K562 (cell line): ENCODE data around the gene UPF2. TPM values are rescaled to one million over a fixed set of nuclear protein-coding genes. Genes with fewer than 3 reads are reported as not detected.

Experiments
- ATAC-seq: fragments of 200-7000 bp; cut with Tn5 transposase; 3 replicates; pipeline ENCODE4 v1.9.1; 2020; ENCODE audit warnings: moderate library complexity
- BruUV-seq: library from RNA; stranded (reverse); fragments of 400-500 nt; replicated peaks from 2 replicates; lab custom pipeline; 2021; lab: Mats Ljungman, UMichigan
- CTCF ChIA-PET: fragments of 300-600 bp; formaldehyde crosslinking; extraction: SDS; loops from one replicate; lab custom pipeline; 2021; ENCODE audit warnings: low intra/inter-chr PET ratio; lab: Yijun Ruan, JAX
- POLR2A ChIA-PET: fragments of 300-600, 350-650 bp; sonication (Branson Sonifier 250); formaldehyde crosslinking; extraction: SDS; loops from one replicate; lab custom pipeline; 2021; ENCODE audit warnings: antibody characterized with exemption, inconsistent platforms; lab: Yijun Ruan, JAX
- DNase-seq, 4 experiments: peaks; one replicate each; pipeline versions ENCODE4 v3.0.0 to v3.0.0-alpha.2; 2011 to 2018; ENCODE audit warnings: low spot score in 3 of 4, mixed read lengths in 3 of 4; ENCODE audit errors: extremely low read depth in 1 of 4
- FAIRE-seq: peaks from 2 replicates; lab custom pipeline; 2011; peaks lifted over from hg19 to GRCh38; lab: Jason Lieb, UNC
- H2AFZ ChIP-seq: 2 replicates; pipeline ENCODE4 v1.6.0; 2011; ENCODE audit warnings: low read depth, low read length, control low read depth, inconsistent platforms
- H3K27ac ChIP-seq: fragments of 200-600 bp; 3 replicates; pipeline ENCODE4 v1.8.0; 2011; ENCODE audit warnings: low read depth, mild to moderate bottlenecking, control low read depth, inconsistent platforms, low read length, moderate library complexity, mixed read lengths; ENCODE audit errors: extremely low read depth
- H3K27me3 ChIP-seq, 2 experiments: fragments of 300-600 bp in 1 of 2; 2 replicates in 1 of 2; 3 replicates in 1 of 2; pipeline versions ENCODE4 v1.6.0 to v1.8.0; 2011; ENCODE audit warnings: inconsistent platforms in 2 of 2, low read length in 2 of 2, mild to moderate bottlenecking in 1 of 2, mixed read lengths in 1 of 2, moderate library complexity in 1 of 2; ENCODE audit not compliant: control insufficient read depth in 2 of 2, insufficient read depth in 2 of 2
- H3K36me3 ChIP-seq: fragments of 300-600 bp; 3 replicates; pipeline ENCODE4 v1.8.0; 2011; ENCODE audit warnings: mild to moderate bottlenecking, low read length, inconsistent platforms; ENCODE audit not compliant: control insufficient read depth, insufficient read depth
- H3K4me1 ChIP-seq, 2 experiments: fragments of 200-600 bp in 1 of 2; replicated peaks in 1 of 2; 2 replicates in 1 of 2; 3 replicates in 1 of 2; pipeline versions ENCODE4 v1.5.1 to v1.8.0; 2011; ENCODE audit warnings: inconsistent platforms in 2 of 2, low read length in 2 of 2, mild to moderate bottlenecking in 1 of 2, mixed read lengths in 1 of 2, moderate library complexity in 1 of 2; ENCODE audit not compliant: control insufficient read depth in 2 of 2, insufficient read depth in 2 of 2
- H3K4me2 ChIP-seq: 2 replicates; pipeline ENCODE4 v1.6.1; 2011; ENCODE audit warnings: low read length, control low read depth, inconsistent platforms, mixed read lengths; ENCODE audit not compliant: insufficient read depth
- H3K4me3 ChIP-seq: fragments of 200-600 bp; sonication (generic), shearing (Covaris generic); 2 replicates; pipeline ENCODE4 v1.5.1; 2016; ENCODE audit warnings: control low read depth, inconsistent platforms
- H3K79me2 ChIP-seq: fragments of 200-600 bp; 3 replicates; pipeline ENCODE4 v1.8.0; 2011; ENCODE audit warnings: low read length, inconsistent platforms; ENCODE audit not compliant: control insufficient read depth, insufficient read depth
- H3K9ac ChIP-seq, 2 experiments: 2 replicates each; pipeline versions ENCODE4 v1.6.0 to v1.6.1; 2011; ENCODE audit warnings: low read depth in 2 of 2, low read length in 2 of 2, control low read depth in 1 of 2, inconsistent platforms in 1 of 2, mild to moderate bottlenecking in 1 of 2, mixed read lengths in 1 of 2; ENCODE audit not compliant: insufficient read depth in 1 of 2
- H3K9me1 ChIP-seq: one replicate; pipeline ENCODE4 v1.6.0; 2011; ENCODE audit warnings: inconsistent platforms, mild to moderate bottlenecking, low read length, moderate library complexity; ENCODE audit not compliant: control insufficient read depth, insufficient read depth
- H3K9me3 ChIP-seq: replicated peaks from 2 replicates; pipeline ENCODE4 v1.5.1; 2011; ENCODE audit warnings: low read depth, low read length, inconsistent platforms; ENCODE audit not compliant: control insufficient read depth, insufficient read depth
- H4K20me1 ChIP-seq: replicated peaks from 2 replicates; pipeline ENCODE4 v1.6.1; 2011; ENCODE audit warnings: low read length, inconsistent platforms, mixed read lengths; ENCODE audit not compliant: control insufficient read depth, insufficient read depth
- HNRNPL ChIP-seq: fragments of 200-400 bp; formaldehyde crosslinking; IDR thresholded peaks from 2 replicates; pipeline ENCODE4 v1.6.1; 2017; ENCODE audit warnings: low read depth, mild to moderate bottlenecking, low read length
- KLF6 ChIP-seq: fragments of 250-450 bp; sonication (Bioruptor Pico); IDR thresholded peaks from 2 replicates; pipeline ENCODE4 v1.4.0; 2020; ENCODE audit warnings: mild to moderate bottlenecking, moderate library complexity, borderline replicate concordance
- MAFG ChIP-seq: fragments of 450-650 bp; conservative IDR thresholded peaks from 2 replicates; pipeline ENCODE4 v1.6.1; 2016; ENCODE audit warnings: missing genetic modification characterization, missing compliant biosample characterization
- RERE ChIP-seq: sonication (generic); formaldehyde crosslinking; IDR thresholded peaks from 2 replicates; pipeline ENCODE4 v1.8.0; 2023; ENCODE audit warnings: missing genetic modification reagents, mild to moderate bottlenecking, borderline replicate concordance
- ZNF407 ChIP-seq: fragments of 450-650 bp; IDR thresholded peaks from 2 replicates; pipeline ENCODE4 v1.6.1; 2016; ENCODE audit warnings: low read depth
- whole genome bisulfite sequencing: fragments of 100-300 bp; shearing (Covaris generic); methylation state at CpG from one replicate; pipeline ENCODE4 v1.1.6; 2016; ENCODE audit warnings: low coverage, mixed read lengths; ENCODE audit not compliant: insufficient coverage; ENCODE audit errors: missing lambda C conversion rate; 5-methylcytosine and 5-hydroxymethylcytosine counted together
- in situ Hi-C: fragments of 300-500 bp; cut with MboI; formaldehyde crosslinking; loops from 4 replicates; pipeline ENCODE4 v1.15.0; 2018; ENCODE audit warnings: inconsistent platforms, mixed read lengths
- intact Hi-C: fragments of 100-400 bp; cut with micrococcal nuclease; formaldehyde crosslinking; loops from 2 replicates; pipeline ENCODE4 v1.14.2; 2022
- polyA plus RNA-seq, 8 experiments: library from polyadenylated mRNA; depleted of rRNA in 4 of 8; stranded (reverse) in 5 of 8; unstranded in 3 of 8; fragments of >200 nt; fragmentation: Nextera tagmentation in 2 of 8; fragmentation: Illumina TruSeq in 1 of 8; extraction: Ambion mirVana in 2 of 8; extraction: Trizol in 1 of 8; gene quantifications; 2 replicates each; pipeline versions ENCODE4 v1.2.1 to v1.2.3, GENCODE V29; 2011 to 2014; ENCODE audit warnings: inconsistent platforms in 1 of 8, missing spikeins in 1 of 8
- total RNA-seq, 7 experiments: library from RNA; depleted of rRNA in 6 of 7; stranded (reverse); fragments of >200 nt in 6 of 7; fragmentation: Illumina TruSeq in 2 of 7; extraction: Trizol in 2 of 7; gene quantifications; 2 replicates each; pipeline versions ENCODE4 v1.2.1 to v1.2.3, GENCODE V29; 2011 to 2021; ENCODE audit warnings: low replicate concordance in 1 of 7
- TF ChIP-seq, protein P1 (sequence below), 2 experiments: fragments of 250-450 bp in 1 of 2; fragments of 450-650 bp in 1 of 2; sonication (Bioruptor Pico) in 1 of 2; IDR thresholded peaks; 2 replicates each; pipeline versions ENCODE4 v1.6.1 to v1.8.0; 2016 to 2021; ENCODE audit warnings: mild to moderate bottlenecking in 2 of 2, moderate library complexity in 2 of 2, missing compliant biosample characterization in 1 of 2, missing genetic modification characterization in 1 of 2

Gene UPF2
- total and polyA plus RNA-seq, 9 of the 15 experiments (the other 6 are each of a cell fraction or from before 2014, with no cell fraction given), result 13.9 to 37.7 (median 23.7) TPM

- peaks cover 33 to 60% of the 10 kb centered on the region in 2 experiments for H3K4me1 ChIP-seq
- H3K36me3 ChIP-seq, result peaks cover 5% of the 10 kb centered on the region; the same call in 1 of the 3 replicates
- H3K9me1 ChIP-seq, result no peaks in the 10 kb centered on the region
- 0% methylated on average over 3 of the region's 3 CpGs for WGBS
- peak overlapping the region; percentile 98 for H3K4me2 ChIP-seq
- H3K9me3 ChIP-seq, result no peaks in the 10 kb centered on the region
- H3K79me2 ChIP-seq, result peaks cover 61% of the 10 kb centered on the region
- peak overlapping the region; percentile 98 for H3K27ac ChIP-seq
- intact Hi-C loops, result loop anchor here (1.0 to 10.0 kb wide), 3 partner anchors 23 to 283 kb away; partner anchors contain the start of genes UPF2 and USP6NL
- ATAC-seq (peak; percentile 40), DNase-seq (no peak), FAIRE-seq (no peak)
- peak overlapping the region; percentile 47 for H3K4me3 ChIP-seq
- H4K20me1 ChIP-seq, result no peaks in the 10 kb centered on the region
- ChIA-PET POLR2A (interaction anchor here (0.6 to 1.9 kb wide), 15 partner anchors 10 to 500 kb away, joined by 3 to 8 read pairs (median 4); no protein-coding TSS in a partner anchor), CTCF (no interaction called here)
- H3K27me3 ChIP-seq, result no peaks in the 10 kb centered on the region
- in situ Hi-C loops, result no loop called here
- peak overlapping the region; percentile 83 for H2AFZ ChIP-seq
- BruUV-seq, result TSS peak; percentile 53
- H3K9ac ChIP-seq, result peak overlapping the region; percentile 85 to 92; a peak in 3 of 4 replicates
- TF ChIP-seq MAFG (tag), result no peak
- TF ChIP-seq RERE (CRISPR knock-in tag), result 0 out of 2 replicates have a peak, but pooled peaks have one; percentile 49
- no peak for TF ChIP-seq KLF6 (CRISPR knock-in tag)
- TF ChIP-seq, protein P1, sequence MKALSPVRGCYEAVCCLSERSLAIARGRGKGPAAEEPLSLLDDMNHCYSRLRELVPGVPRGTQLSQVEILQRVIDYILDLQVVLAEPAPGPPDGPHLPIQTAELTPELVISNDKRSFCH (CRISPR knock-in tag; IDR thresholded peaks at IDR 0.05), result no peak
- TF ChIP-seq, protein P1 (tag; IDR thresholded peaks at IDR 0.05), result no peak
- TF ChIP-seq HNRNPL, result 0 out of 2 replicates have a peak, but pooled peaks have one; percentile 26
- TF ChIP-seq ZNF407, result 0 out of 2 replicates have a peak, but pooled peaks have one; percentile 3
These were observed 144.6 kb downstream of the UPF2 start for GRCh38 chr10:11898033-11898371.
